MG63 (cell line): ENCODE results near the gene OLFM1. TPM values are rescaled to one million over a fixed set of nuclear protein-coding genes. Genes with fewer than 3 reads are reported as not detected.

Source experiments
- DNase-seq: peaks from one replicate; pipeline ENCODE4 v3.0.0-alpha.2; 2020
- H3K27me3 ChIP-seq: fragments of 250-450 bp; sonication (Bioruptor Pico); 2 replicates; pipeline ENCODE4 v1.5.1; 2020; ENCODE audit warnings: mild to moderate bottlenecking, moderate library complexity
- H3K36me3 ChIP-seq: fragments of 250-450 bp; sonication (Bioruptor Pico); 2 replicates; pipeline ENCODE4 v1.5.1; 2020; ENCODE audit warnings: mild to moderate bottlenecking, moderate library complexity
- H3K4me3 ChIP-seq: fragments of 250-450 bp; sonication (Bioruptor Pico); 2 replicates; pipeline ENCODE4 v1.5.1; 2020; ENCODE audit warnings: mild to moderate bottlenecking, moderate library complexity
- H3K9me3 ChIP-seq: fragments of 250-450 bp; sonication (Bioruptor Pico); 2 replicates; pipeline ENCODE4 v1.5.1; 2020; ENCODE audit warnings: mild to moderate bottlenecking, moderate library complexity
- total RNA-seq: library from RNA; depleted of rRNA; stranded (reverse); fragments of >200 nt; shearing (Covaris generic); gene quantifications from 2 replicates; pipeline ENCODE4 v1.2.3, GENCODE V29; 2014; ENCODE audit warnings: low replicate concordance

Gene OLFM1
- total RNA-seq, 1 experiment from 2014 or later = 37.1 TPM

DNA sequence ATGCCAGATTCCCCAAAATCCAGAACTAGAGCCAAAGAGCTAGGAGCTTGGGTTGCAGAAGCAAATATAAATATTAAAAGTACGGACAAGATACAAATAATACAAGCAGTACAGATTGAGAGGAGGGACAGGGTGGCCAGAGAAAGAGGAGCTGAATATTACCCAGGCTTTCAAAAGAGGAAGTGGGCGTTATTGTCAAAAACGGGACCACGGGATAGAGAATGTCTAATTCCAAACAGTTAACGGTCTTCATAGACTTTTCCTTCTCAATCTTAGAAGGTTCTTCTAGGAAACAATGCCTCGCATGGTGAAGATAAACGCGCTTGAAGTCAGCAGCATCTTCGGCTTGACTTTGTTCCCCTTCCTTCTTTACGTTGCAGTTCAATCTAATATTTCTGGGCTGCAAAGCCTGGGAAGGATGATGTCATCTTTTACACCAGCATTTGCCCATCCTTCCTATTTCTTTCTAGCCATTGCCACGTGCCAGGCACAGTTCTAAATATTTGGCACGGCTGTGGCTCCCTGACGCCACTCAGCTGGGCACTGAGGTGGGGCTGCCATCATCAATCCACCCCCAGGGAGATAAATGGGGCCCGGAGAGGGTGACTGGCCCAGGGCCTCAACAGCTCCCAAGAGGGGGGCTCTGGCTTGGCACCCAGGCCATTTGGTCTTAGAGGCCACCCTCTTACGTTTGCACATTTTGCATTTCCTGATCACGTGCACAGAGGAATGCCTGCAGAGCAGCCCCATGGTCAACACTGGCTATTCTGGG, 16.3 kb upstream of the OLFM1 start:
- H3K36me3 ChIP-seq = no peaks in the 10 kb centered on the region
- peaks cover 3% of the 10 kb centered on the region for H3K27me3 ChIP-seq
- DNase-seq = no peak
- H3K4me3 ChIP-seq = no peak overlapping the region
- H3K9me3 ChIP-seq = no peaks in the 10 kb centered on the region

DNA sequence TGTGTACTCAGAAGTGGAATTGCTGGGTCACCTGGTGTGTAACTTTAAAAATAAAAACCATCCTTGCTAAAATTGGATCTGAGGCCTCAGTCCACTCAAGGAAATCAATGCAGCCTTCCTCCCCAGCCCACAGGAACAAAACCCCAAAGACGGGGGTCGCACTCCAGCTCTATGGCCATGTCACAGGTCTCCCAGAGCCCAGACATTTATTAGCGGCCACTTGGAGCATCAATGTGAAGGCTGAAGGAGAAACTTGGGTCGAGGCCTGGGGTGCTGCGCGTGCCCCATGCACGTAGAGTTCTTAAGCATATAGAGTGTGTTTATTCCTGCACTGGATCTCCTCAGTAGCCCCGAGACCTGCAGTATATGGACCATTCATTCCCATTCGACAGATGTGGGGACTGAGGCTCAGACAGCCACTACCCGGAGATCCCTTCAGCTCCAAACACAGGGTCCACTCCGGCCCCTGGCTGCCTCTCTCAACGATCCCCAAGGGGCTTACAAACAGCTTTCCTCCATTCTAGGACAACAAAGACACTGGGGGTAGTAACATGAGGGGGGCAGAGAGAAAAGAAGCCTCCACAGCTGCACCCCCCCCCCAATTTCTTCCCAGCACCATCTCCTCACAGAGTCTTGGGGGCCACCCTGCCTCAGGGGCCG, 14.3 kb upstream of the OLFM1 start:
- H3K27me3 ChIP-seq = peaks cover 3% of the 10 kb centered on the region
- DNase-seq = no peak
- H3K36me3 ChIP-seq = no peaks in the 10 kb centered on the region

DNA sequence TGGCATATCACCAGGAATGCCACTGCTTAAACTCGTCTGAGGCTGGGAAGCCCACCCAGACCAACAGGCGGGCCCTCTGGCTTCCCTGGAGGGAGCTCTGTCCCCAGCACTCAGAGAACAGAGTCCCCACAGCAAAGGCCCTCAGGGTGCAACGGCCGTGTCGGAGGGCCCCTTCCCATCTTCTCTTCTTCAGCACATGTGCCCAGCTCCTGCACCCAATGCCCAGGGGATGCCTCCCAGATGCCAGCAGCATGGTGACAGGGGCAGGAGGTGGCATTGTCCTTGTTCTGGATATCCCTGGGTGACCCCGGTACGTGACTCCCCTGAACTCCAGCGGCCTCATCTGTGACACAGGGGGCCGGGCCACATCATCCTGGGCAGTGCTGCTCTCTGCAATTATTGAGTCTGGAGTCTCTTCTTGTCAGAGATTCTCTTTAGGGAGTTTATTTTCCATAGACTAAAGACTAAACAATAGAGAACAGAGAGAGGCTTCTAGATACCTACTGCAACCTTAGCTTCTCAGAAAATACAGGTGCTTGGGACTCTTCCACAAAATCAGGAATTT, 13.6 kb upstream of the OLFM1 start:
- Histone ChIP-seq H3K36me3 (no peaks in the 10 kb centered on the region), H3K9me3 (no peaks in the 10 kb centered on the region), H3K27me3 (peaks cover 3% of the 10 kb centered on the region), H3K4me3 (no peak overlapping the region)
- no peak for DNase-seq

More for the DNA sequence above, 14.3 kb upstream of the OLFM1 start:
- H3K4me3 ChIP-seq = no peak overlapping the region
- no peaks in the 10 kb centered on the region for H3K9me3 ChIP-seq

DNA sequence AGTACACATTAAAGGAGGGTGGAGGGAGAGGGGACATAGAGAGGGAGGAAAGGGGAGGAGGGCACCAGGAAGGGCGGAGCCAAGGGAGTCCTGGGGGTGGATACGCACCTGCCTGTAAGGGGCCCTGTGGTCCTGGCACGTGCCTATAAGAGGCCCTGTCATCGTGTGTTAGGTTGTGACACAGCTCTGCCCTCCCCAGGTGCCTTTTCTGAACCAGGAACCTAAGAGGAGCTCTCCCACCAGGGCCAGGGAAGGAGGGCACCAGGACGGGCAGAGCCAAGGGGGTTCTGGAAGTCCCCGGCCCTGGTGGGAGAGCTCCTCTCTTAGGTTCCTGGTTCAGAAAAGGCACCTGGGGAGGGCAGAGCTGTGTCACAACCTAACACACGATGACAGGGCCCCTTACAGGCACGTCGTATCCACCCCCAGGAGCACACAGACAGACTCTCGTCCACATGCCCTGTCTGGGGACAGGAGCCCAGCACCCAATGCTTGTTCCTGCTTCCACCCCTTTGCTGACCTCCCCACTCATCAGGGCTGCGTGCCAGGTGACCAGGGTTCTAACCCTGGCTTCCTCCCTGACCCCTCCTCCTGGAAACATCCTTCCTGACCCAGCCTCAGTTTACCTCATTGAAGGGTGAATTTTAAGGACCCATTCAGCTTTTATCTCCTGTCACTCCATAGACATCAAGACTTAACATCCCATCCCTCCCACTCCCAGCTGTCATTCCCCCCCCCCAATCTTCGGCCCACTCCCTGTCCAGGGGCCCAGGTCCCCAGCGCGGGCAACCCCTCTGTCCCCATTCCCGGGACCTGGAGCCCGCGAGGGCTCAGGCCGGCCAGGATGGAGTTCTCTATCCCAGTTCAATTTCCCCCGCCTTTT, 12.9 kb upstream of the OLFM1 start:
- H3K4me3 ChIP-seq = peak overlapping the region; percentile 53
- H3K9me3 ChIP-seq = no peaks in the 10 kb centered on the region
- peaks cover 3% of the 10 kb centered on the region for H3K27me3 ChIP-seq
- DNase-seq = no peak
- H3K36me3 ChIP-seq = no peaks in the 10 kb centered on the region

DNA sequence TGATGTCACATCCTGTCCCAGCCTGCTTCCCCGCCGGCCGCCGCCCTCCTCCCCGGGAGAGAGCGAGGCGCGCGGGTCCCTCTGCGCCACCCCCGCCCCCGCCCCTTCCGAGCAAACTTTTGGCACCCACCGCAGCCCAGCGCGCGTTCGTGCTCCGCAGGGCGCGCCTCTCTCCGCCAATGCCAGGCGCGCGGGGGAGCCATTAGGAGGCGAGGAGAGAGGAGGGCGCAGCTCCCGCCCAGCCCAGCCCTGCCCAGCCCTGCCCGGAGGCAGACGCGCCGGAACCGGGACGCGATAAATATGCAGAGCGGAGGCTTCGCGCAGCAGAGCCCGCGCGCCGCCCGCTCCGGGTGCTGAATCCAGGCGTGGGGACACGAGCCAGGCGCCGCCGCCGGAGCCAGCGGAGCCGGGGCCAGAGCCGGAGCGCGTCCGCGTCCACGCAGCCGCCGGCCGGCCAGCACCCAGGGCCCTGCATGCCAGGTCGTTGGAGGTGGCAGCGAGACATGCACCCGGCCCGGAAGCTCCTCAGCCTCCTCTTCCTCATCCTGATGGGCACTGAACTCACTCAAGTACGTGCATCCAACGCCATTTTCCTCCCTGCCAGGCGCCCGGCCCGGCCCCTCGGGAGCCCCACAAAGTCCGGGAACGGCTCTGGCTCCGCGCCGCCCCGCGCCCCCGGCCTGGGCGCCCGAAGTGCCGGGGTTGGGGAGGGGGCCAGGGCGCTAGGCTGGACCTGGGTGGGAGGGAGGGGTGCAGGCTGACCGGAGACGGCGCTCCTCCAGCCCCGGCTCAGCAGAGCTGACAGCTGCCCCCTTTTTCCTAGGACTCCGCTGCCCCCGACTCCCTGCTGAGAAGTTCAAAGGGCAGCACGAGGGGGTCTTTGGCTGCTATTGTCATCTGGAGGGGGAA, 12.0 kb upstream of the OLFM1 start:
- Histone ChIP-seq H3K9me3 (no peaks in the 10 kb centered on the region), H3K4me3 (peak overlapping the region; percentile 53), H3K27me3 (no peaks in the 10 kb centered on the region), H3K36me3 (no peaks in the 10 kb centered on the region)
- DNase-seq = peak; percentile 84

DNA sequence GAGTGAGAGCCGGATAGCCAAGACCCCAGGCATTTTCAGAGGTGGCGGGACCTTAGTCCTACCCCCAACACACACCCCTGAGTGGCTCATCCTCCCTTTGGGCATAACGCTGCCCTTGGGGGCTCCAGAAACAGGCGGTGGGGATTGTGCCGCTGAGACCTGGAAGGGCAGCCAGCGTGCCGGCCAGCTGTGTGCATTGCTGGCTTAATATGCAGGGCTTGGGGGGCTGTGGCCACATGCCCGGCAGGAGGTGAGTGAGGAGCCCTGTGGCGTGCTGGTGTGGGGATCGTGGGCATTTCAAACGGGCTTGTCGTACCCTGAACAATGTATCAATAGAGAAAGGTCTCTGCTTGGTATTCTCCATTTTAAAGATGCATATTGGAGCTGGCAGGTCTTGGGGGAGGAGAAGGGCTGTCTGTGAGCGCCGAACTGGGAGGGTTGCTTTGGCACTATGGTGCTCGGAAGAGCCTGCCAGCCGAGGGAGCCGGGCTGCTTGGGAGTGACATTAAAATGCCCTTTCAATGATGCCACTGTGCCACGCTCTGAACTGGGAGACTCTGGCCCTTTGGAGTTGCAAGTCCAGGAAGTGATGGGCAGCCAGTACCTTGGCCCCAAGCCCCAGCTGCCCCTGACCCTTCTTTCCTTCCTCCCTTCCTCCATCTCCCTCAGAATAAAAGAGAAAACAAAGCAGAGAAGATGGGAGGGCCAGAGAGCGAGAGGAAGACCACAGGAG, 11.2 kb upstream of the OLFM1 start:
- H3K27me3 ChIP-seq = no peaks in the 10 kb centered on the region
- peak overlapping the region; percentile 53 for H3K4me3 ChIP-seq
- no peak for DNase-seq
- H3K36me3 ChIP-seq = no peaks in the 10 kb centered on the region
- no peaks in the 10 kb centered on the region for H3K9me3 ChIP-seq

DNA sequence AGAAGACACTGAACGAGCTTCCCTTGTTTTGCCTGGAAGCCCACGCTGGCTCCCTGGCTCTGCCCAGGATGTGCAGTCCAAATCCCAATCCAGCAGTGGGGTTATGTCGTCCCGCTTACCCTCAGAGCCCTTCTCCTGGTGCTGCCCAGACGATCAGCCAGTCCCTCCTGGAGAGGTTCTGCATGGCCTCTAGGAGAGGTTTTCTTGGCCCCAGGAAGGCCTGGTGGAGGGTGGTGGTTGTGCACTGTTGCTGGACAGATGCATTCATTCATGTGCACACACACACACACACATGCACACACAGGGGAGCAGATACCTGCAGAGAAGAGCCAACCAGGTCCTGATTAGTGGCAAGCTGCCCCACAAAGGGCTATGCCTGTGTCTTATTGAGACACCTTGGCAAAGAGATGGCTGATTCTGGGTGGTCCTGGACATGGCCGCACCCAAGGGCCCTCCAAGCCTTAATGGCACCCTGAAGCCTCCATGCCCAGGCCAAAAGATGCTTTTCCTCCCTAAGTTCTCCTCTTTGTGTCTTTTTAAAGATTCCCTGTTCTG, 10.5 kb upstream of the OLFM1 start:
- no peaks in the 10 kb centered on the region for H3K9me3 ChIP-seq
- no peaks in the 10 kb centered on the region for H3K27me3 ChIP-seq
- no peaks in the 10 kb centered on the region for H3K36me3 ChIP-seq
- DNase-seq = no peak
- no peak overlapping the region for H3K4me3 ChIP-seq

DNA sequence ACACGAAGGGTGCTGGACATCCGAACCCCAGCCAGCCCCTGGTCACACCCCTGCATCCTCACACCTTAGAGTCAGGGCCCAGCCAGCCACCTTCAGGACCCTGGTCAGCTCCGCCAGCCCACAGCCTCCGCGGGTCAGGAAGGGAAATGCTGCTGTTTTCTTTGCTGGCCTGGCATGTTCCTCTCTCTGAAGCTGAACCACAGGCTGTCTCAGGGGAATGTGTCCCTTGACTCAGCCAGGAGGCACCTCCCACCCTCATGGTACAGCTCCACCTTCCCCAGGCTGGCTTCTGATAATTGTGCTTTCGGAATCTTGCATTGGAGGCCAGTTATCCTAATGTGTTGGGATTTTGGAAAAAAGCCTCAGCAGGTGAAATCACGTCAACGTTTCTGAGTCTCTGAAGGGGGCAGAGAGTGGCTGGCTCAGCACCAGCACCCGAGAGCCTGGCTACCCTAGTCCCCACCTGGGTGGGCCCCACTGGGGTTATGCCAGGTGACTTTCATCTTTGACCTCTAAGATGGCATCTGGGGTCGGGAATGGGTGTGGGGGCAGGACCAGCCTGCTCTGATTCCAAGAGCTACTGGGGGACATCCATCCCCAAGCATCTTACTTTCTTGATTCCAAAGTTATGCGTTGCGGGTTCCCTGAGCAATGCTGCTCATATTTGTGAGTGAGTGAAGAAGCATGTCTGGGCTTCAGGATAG, 9.8 kb upstream of the OLFM1 start:
- DNase-seq = peak; percentile 42

DNA sequence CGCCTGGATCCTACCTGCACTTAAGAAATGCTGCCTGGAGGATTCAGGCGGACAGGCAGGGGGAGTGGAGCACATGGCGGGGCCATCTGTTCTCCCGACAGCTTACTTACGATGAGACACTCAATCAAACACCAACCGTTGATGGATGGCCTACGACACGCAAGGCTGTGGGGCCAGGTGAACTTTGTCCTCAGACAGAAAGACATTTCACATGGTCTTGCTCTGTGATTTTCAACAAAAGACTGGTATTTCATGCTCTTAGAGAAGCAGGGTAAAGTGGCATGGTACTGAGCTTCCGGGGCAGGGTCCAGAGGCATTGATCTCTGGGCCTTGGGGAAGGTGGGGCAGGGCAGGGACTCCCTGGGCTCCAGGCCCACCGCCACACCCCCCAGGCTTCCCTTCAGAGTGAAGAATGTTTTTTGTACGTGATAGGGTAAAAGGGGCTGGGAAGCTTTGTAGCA, 9.1 kb upstream of the OLFM1 start:
- H3K36me3 ChIP-seq = no peaks in the 10 kb centered on the region
- H3K27me3 ChIP-seq = no peaks in the 10 kb centered on the region
- H3K9me3 ChIP-seq = no peaks in the 10 kb centered on the region
- H3K4me3 ChIP-seq = no peak overlapping the region
- DNase-seq = no peak

More for the DNA sequence above, 9.8 kb upstream of the OLFM1 start:
- no peaks in the 10 kb centered on the region for H3K27me3 ChIP-seq
- no peak overlapping the region for H3K4me3 ChIP-seq
- no peaks in the 10 kb centered on the region for H3K9me3 ChIP-seq
- no peaks in the 10 kb centered on the region for H3K36me3 ChIP-seq

DNA sequence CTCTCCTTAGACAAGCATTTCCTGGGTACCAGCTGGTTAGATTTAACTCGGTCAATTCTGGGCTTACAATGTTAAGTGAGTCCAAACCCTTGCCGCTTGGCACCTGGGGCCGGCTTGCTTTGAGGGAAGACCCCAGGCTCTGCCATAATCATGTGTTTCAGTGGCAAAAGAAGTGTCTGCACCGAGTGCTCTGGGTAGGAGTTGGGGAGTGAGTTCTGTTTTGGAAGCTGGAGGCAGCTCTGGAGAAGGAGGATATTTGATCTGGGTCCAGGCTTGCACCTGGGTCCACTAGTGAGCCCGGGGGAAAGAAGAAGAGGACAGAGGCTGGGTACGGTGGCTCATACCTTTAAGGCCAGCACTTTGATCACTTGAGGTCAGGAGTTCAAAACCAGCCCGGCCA, 8.4 kb upstream of the OLFM1 start:
- Histone ChIP-seq H3K4me3 (no peak overlapping the region), H3K36me3 (no peaks in the 10 kb centered on the region), H3K27me3 (no peaks in the 10 kb centered on the region), H3K9me3 (no peaks in the 10 kb centered on the region)
- DNase-seq = no peak

DNA sequence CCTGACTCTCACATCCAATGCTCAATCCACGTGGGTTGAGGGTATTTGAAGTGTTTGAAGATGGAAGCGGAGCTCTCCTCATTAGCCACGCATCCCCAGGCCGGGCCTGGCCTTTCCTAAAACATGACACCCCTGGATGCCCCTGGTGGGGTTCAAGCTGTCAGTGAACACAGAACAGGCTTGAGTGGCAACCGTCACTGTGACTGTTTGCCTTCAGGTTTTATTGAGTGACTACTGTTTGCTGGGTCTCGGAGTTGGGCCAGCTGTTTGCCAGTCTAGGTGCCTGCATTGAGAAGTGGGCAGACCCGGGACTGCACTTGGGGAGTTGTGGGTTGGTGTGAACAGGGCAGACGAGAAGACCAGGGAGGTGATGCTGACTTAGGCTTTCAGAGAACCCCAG, 7.8 kb upstream of the OLFM1 start:
- H3K9me3 ChIP-seq = no peaks in the 10 kb centered on the region
- H3K4me3 ChIP-seq = no peak overlapping the region
- H3K27me3 ChIP-seq = no peaks in the 10 kb centered on the region
- no peak for DNase-seq
- H3K36me3 ChIP-seq = no peaks in the 10 kb centered on the region

DNA sequence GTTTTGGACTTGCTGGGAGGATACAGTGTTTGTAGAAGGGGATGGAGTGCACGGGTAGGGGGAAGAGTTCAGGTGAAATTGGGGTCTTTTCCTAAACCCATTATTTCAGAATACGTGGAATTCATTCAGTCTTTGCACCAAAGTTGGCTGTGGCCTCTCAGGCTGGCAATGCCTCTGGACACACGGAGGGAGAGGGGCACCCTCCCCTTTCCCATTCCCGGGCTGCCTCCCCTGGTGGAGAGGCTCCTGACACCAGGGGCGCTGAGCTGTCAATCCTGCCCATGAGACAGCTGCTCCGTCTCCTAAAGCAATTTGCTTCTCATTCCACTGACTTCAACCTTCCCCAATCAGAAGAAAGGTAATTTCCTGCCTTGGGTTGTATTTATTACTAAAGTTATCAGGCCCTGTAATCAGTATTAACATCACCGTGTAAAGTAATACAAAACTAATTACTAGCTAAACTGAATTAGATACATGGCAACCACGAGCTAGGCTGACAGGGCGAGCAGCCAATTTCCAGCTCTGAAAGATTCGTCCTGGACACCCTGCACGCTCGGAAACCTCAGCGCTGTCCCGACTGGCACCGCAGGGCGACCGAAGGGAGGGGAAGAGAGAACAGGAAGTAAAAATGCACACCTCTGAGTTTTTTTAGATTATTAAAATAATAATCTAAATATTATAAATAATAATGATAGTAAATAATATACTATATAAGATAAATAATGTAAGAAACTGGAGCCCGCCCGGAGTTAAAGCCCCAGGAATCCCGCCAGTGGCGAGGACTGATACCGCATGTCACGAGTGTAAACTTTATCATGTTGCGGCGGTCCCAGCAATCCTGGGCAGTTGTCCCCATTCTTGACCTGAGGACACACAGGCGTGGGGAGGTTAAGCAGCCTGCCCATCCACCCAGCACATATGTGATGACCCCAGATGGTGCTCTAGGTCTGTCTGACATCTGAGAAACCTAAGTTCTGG, 6.9 kb upstream of the OLFM1 start:
- no peak overlapping the region for H3K4me3 ChIP-seq
- DNase-seq = no peak
- no peaks in the 10 kb centered on the region for H3K27me3 ChIP-seq
- H3K36me3 ChIP-seq = no peaks in the 10 kb centered on the region
- H3K9me3 ChIP-seq = no peaks in the 10 kb centered on the region

DNA sequence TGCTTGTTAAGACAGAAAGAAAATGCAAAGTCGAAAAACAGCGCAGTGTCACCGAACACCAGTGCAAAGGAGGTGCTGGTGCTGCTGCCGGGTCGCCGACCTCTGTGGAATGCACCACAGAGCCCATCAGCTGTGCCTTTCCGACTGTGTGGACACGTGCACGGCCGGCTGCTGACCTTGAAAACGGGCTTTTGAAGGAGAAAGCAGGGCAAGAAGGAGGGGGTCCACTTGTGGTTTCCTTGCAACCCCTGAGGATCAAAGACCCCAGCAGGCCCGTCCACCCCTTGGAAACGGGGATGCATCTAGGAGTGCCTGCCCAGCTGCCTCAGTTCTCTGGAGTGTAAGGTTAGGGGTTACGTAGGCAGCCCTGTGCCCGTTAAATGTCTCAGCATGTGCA, 6.2 kb upstream of the OLFM1 start:
- Histone ChIP-seq H3K9me3 (no peaks in the 10 kb centered on the region), H3K27me3 (no peaks in the 10 kb centered on the region), H3K4me3 (no peak overlapping the region), H3K36me3 (no peaks in the 10 kb centered on the region)
- DNase-seq = no peak

DNA sequence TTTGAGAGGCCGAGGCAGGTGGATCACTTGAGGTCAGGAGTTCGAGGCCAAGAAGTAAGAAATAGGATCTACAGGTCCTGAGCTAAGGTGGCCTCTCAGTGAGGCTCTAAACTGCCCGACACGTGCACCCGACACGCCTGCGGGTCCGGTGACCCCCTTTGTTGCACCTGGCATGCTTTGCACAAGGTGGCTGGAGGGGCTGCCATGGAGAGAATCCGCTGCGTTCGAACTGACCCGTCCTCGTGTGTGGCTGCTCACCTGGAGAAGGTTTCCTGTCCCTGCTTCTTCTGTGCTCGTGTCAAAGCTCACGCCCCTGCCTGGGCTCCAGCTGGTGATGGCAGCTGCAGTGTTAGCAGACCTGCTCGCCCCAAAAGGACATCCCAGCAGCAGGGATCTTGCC, 5.7 kb upstream of the OLFM1 start:
- H3K9me3 ChIP-seq = no peaks in the 10 kb centered on the region
- H3K27me3 ChIP-seq = no peaks in the 10 kb centered on the region
- no peak overlapping the region for H3K4me3 ChIP-seq
- H3K36me3 ChIP-seq = no peaks in the 10 kb centered on the region
- no peak for DNase-seq
